Activated CD4-positive, alpha-beta T cell treated with anti-CD3 and anti-CD28 coated beads, Interleukin-2, amount 10 ng/mL, durations not matched to agents 24 days and 14 days (primary cell): ENCODE measurements around the gene C10orf71. TPM values are rescaled to one million over a fixed set of nuclear protein-coding genes. Genes with fewer than 3 reads are reported as not detected.
A peak's percentile ranks its signal among the peaks of the same experiment; 100 is the strongest.

Experiments used
- DNase-seq: peaks from one replicate; pipeline ENCODE4 v3.0.0; 2022
- H3K27ac Mint-ChIP-seq: one replicate; pipeline ENCODE4 v1.8.0; 2022; ENCODE audit warnings: mild to moderate bottlenecking, mixed read lengths
- H3K27me3 Mint-ChIP-seq: one replicate; pipeline ENCODE4 v1.8.0; 2022; ENCODE audit warnings: mixed read lengths
- H3K36me3 Mint-ChIP-seq: one replicate; pipeline ENCODE4 v1.8.0; 2022; ENCODE audit warnings: low read depth, mild to moderate bottlenecking, mixed read lengths
- H3K4me1 Mint-ChIP-seq: one replicate; pipeline ENCODE4 v1.8.0; 2021; ENCODE audit warnings: mixed read lengths
- H3K4me3 Mint-ChIP-seq: one replicate; pipeline ENCODE4 v1.8.0; 2022; ENCODE audit warnings: mild to moderate bottlenecking, moderate library complexity, mixed read lengths
- H3K9me3 Mint-ChIP-seq: one replicate; pipeline ENCODE4 v1.8.0; 2021; ENCODE audit warnings: mixed read lengths
- intact Hi-C: fragments of 100-400 bp; cut with micrococcal nuclease; formaldehyde crosslinking; loops from one replicate; pipeline ENCODE4 v1.15.1; 2023
- total RNA-seq: library from RNA; stranded (reverse); gene quantifications from 2 replicates; pipeline ENCODE4 v1.2.3, GENCODE V29; 2022

Gene C10orf71, protein sequence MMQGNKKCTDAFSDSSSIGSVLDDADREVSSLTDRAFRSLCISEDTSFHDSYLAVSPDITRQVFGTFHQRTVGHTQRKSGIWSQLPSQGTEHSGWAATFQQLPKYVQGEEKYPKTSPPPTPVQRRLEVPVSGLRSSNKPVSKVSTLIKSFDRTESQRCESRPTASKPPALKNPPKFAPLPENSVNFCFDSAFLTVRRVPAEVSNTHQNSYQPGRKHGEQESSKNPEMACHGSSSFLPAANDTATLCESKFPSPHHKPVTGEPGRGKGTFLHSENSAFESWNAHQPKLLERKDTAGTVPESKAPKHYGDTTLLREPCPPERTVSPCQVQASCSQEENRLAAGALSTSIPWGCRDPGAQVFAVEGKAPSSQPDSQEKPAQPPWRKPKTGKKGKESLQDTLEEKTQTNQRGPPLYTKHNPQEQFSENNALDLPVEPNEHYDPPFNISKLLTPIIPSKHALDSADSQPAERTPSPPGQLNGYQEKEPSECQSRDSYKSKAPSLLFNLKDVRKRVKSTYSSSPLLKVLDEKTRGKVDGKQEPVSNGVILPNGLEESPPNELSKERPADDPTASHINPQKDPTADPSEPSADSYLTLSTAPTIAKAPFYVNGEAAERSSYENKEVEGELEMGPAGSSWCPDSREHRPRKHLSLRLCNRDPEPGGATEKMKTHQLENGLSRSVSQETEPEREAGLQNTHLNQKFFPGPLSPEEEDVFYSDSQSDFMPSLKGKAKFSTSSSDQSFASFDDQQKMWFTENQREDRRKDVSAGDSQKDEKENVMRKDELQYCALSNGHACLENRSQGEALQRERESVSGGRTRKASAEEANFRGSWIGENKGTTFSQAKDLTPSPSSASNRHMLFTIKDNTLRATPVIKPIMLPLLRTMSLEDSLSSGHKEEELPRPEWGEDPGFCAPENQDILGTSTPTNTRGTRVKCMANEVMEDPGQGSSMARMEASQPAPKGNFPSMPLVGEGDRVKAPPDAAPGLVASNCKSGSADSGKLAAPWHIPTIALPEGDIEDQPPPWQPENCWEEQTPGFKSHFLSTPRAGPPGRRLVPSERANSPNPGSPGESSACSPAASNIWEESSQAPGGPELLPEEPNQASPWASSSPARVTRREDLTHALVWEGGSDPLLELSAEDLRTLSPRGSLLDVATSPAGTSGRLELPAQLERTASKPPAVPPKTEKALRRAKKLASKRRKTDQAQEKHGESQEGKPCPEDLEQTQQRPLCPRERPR (N-terminal part only)
- not detected in 2 replicates for total RNA-seq

DNA sequence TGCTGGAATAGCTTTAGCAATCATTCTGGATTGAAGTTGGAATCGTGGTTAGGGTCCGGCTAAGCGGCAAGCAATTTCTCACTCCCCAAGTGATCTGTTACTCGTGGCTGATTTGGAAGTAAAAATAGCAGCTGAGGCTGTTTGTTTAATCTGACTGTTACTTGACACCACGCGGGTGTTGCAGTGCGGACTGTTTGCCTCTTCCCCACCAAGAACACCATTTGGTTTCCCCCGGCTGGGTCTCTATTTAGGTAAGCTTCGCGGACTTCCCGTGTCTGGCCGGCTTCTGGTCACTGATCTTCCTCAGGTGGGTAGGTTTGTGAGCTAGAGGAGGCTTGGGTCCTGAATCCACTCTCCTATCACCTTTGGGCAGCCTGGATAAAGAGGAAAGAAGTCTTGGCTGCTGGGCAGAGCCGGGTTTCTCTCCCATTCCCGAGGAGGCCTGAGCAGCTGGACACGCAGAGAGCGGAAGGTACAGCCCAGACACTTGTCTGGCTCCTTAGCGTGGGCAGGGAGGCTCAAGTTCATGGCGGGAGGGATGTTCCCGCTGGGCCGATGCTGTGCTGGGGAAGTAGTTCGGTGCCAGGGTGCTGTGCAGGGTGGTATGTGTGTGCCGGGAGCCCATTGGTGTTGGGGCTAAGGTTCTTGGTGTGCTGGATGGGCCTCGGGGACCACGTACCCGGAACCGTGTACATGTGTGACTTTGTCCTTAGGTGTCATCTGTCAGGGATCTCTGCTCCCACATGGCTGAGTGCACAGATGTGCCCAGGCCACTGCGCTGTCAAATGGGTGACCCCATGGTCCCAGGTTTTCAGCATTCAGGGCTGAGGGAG lies at the start of gene C10orf71:
Gene C10orf71 (plus strand): TSS at position 188 of the 833 bp plus-strand sequence. CDS start 23,376 bp downstream, outside the sequence.
- DNase-seq: no peak

DNA sequence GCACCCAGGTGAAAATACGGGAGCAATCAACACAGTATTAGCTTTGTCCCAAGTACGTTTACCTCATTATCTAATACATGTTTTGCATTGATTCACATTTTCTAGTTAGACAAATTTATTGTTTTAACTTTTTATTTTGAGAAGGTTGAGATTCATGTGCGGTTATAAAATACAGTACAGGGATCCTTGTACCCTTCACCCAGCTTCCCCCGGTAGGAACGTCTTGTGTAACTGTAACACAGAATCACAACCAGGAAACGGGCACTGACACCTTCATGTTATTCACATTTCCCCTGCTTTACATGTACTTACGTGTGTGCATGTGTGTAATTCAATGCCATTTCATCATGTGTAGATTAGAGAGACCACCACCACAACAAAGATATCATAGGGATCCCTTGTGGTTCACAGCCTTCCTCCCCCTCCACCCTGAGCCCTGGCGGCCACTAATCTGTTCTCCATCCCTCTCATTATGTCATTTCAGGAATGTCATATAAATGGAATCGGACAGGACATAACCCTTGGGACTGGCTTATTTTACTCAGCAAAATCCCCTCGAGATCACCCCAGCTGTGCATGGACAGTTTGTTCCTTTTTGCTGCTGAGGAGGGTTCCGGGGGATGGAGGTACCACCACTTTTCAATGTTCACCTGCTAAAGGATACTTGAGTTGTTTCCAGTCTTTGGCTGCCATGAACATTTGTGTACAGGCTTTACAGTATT lies 46.5 kb upstream of the C10orf71 start:
- Mint-ChIP-seq H3K27me3 (peaks cover 9% of the 10 kb centered on the region), H3K36me3 (no peaks in the 10 kb centered on the region), H3K27ac (no peak overlapping the region), H3K9me3 (peaks cover 3% of the 10 kb centered on the region), H3K4me3 (no peak overlapping the region), H3K4me1 (no peaks in the 10 kb centered on the region)
- intact Hi-C loops: no loop called here
- DNase-seq: peak; percentile 48

More for the DNA sequence above, at the start of gene C10orf71:
- Mint-ChIP-seq H3K4me1 (no peaks in the 10 kb centered on the region), H3K4me3 (no peak within 1 kb of the TSS), H3K9me3 (no peaks in the 10 kb centered on the region), H3K27me3 (peaks cover 4% of the 10 kb centered on the region), H3K27ac (no peak within 1 kb of the TSS), H3K36me3 (no peaks in the 10 kb centered on the region)
- intact Hi-C loops: no loop called here

DNA sequence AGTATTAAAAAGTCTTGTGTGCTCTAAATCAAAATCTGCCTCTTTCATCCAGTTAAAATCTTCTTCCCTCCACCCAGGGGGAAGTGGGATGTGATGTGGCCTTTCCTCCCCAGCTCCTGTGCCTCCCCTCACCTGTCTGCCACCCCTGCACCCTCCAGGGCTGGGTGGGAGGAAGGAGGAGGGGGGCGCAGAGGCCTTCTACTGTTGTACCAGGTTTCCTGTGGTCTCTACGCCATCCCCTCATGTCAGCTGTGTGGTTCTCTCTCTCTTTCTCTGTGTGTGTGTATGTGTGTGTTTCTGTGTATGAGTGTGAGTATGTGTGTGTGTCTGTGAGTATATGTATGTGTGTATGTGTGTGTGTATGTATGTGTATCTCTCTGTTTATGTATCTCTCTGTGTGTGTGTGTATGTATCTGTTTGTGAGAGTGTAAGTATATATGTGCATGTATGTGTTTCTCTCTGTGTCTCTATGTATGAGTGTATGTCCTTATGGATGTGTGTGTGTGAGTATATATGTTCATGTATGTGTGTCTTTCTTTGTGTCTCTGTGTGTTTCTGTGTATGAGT lies 45.5 kb upstream of the C10orf71 start:
- Mint-ChIP-seq H3K27me3 (peaks cover 6% of the 10 kb centered on the region), H3K4me3 (no peak overlapping the region), H3K27ac (no peak overlapping the region), H3K4me1 (no peaks in the 10 kb centered on the region), H3K36me3 (no peaks in the 10 kb centered on the region), H3K9me3 (no peaks in the 10 kb centered on the region)
- intact Hi-C loops: no loop called here
- DNase-seq: no peak

DNA sequence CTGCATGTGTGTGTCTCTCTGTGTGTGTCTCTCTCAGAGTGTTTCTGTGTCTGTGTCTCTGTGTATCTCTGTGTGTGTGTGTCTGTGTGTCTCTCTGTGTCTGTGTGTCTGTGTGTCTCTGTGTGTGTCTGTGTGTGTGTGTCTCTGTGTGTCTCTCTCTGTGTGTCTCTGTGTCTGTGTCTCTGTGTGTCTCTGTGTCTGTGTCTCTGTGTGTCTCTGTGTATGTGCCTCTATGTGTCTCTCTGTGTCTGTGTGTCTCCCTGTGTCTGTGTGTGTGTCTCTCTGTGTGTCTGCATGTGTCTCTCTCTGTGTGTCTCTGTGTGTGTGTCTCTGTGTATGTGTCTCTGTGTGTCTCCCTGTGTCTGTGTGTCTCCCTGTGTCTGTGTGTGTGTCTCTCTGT lies 44.8 kb upstream of the C10orf71 start:
- DNase-seq: no peak
- Mint-ChIP-seq H3K27ac (no peak overlapping the region), H3K4me1 (no peaks in the 10 kb centered on the region), H3K27me3 (peaks cover 6% of the 10 kb centered on the region), H3K36me3 (no peaks in the 10 kb centered on the region), H3K9me3 (no peaks in the 10 kb centered on the region), H3K4me3 (no peak overlapping the region)
- intact Hi-C loops: no loop called here

DNA sequence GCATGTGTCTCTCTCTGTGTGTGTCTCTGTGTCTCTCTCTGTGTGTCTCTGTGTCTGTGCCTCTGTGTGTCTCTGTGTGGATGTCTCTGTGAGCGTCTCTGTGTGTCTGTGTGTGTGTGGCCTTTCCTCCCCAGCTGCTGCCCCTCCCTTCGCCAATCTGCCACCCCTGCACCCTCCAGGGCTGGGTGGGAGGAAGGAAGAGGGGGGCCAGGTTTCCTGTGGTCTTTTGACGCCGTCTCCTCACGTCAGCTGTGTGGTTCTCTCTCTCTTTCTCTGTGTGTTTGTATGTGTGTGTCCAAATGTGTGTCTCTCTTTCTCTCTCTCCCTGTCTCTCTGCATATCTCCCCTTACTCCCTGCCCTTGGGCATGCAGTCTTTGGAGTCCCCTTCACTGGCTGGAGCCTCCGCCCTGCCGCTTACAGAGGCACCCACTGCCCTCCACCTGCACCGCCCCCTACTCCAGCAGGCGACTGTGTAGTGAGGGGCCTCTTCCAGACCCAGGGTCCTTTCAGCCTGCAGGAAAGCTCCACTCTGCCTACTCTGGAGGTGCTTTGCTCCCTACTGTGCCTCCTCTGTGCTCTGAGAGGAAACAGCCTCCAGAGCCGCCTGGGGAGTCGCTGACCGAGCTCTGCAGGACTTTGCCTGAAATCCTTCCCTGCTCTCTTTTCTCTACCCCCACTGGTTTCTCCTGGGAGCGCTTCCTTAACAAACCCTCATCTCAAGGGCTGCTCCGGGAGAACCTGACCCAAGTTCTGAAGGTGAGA lies 44.2 kb upstream of the C10orf71 start:
- H3K4me3 Mint-ChIP-seq: no peak overlapping the region
- no peaks in the 10 kb centered on the region for H3K36me3 Mint-ChIP-seq
- no peak overlapping the region for H3K27ac Mint-ChIP-seq
- peak; percentile 50 for DNase-seq
- H3K27me3 Mint-ChIP-seq: peaks cover 6% of the 10 kb centered on the region
- intact Hi-C loops: no loop called here
- no peaks in the 10 kb centered on the region for H3K4me1 Mint-ChIP-seq
- H3K9me3 Mint-ChIP-seq: no peaks in the 10 kb centered on the region

DNA sequence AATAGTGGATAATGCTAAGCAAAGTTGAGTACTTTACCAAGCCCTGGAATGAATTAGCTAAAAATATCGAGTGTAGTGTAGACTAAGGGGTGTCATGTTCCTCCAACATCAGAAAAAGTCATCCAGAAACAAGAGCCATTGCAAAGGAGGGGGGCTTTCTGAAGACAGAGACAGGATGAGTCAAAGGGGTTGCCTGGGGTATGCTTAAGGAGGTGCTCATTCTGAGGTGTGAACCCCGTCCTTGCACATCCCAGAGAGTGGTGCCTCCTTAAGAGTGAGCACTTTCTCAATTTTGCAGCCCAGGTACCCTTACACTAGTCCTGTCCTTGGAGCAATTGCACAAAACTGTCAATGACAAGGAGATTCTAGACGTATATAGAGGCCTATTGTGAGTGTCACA lies 43.1 kb upstream of the C10orf71 start:
- Mint-ChIP-seq H3K9me3 (no peaks in the 10 kb centered on the region), H3K36me3 (no peaks in the 10 kb centered on the region), H3K4me3 (no peak overlapping the region), H3K4me1 (no peaks in the 10 kb centered on the region), H3K27me3 (peaks cover 6% of the 10 kb centered on the region), H3K27ac (no peak overlapping the region)
- intact Hi-C loops: no loop called here
- DNase-seq: no peak

DNA sequence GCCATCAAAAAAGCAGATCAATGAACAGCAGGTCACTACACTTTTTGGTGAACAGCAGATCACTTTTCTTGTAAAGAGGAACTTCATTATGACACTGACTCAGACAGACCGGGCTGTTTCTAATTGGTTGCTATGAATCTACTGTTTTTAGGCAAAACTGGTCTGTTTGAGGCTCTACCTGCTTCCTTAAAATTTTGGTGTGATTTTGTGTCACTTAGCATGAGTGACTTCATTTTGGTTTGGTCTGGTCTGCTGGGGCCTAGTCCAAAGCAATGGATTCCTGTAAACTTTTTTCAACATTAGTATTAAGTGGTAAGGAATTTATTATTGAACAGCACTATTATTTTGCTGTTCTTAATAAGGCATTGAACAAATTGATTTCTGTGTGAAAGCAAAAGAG lies 41.8 kb upstream of the C10orf71 start:
- intact Hi-C loops: no loop called here
- no peaks in the 10 kb centered on the region for H3K4me1 Mint-ChIP-seq
- DNase-seq: no peak
- no peaks in the 10 kb centered on the region for H3K9me3 Mint-ChIP-seq
- H3K36me3 Mint-ChIP-seq: no peaks in the 10 kb centered on the region
- no peak overlapping the region for H3K27ac Mint-ChIP-seq
- H3K4me3 Mint-ChIP-seq: no peak overlapping the region
- peaks cover 6% of the 10 kb centered on the region for H3K27me3 Mint-ChIP-seq

DNA sequence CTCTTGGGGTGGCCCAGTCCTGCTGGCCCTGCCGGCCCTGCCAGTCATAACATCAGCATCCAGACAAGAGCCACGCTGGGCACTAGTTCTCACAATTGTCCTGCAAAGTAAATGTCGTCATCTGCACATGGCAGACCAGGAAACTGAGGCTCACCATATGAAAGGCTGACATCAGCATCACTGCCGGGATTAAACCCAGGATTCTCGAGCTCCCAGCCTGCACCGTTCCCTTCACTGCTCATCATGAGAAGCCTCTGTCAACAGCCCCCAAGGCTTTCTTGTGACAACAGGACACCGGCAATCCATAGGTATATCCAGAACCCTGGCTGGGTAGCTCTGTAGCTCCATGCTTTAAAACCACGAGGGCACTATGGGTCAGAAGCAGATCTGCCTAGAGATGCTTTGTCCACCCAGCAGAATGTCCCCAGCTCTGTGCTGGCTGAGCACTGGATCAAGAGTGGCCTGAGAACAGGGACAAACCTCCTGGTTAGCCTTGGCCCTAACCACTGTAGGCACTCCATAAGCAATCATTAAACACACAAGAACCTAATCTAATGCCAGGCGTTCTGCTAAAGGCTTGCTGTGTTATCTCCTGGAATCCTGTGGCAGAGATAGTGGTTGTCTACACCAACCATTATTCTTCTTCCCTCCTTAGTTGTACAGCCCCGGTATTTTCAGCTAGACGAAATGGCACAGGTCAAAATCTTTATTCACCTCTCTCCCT lies 41.2 kb upstream of the C10orf71 start:
- Mint-ChIP-seq H3K27me3 (peaks cover 6% of the 10 kb centered on the region), H3K36me3 (no peaks in the 10 kb centered on the region), H3K27ac (no peak overlapping the region), H3K9me3 (no peaks in the 10 kb centered on the region), H3K4me3 (no peak overlapping the region), H3K4me1 (no peaks in the 10 kb centered on the region)
- intact Hi-C loops: no loop called here
- DNase-seq: no peak

DNA sequence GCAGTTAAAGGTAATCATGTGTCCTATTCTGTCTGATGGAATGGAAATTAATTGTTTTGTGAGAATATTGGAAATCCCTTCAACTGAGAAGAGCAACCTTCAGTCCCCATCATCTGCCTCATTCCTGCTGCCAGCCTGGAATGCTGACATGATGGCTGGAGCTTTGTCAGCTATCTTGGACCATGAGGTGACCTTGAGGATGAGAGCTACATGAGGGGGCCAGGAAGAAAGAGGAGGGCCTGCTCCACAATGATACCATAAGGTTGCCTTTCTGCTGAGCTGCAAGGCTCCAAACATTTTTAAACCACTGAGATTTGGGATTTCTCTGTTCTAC lies 40.7 kb upstream of the C10orf71 start:
- Mint-ChIP-seq H3K4me1 (no peaks in the 10 kb centered on the region), H3K27me3 (peaks cover 6% of the 10 kb centered on the region), H3K27ac (no peak overlapping the region), H3K4me3 (no peak overlapping the region), H3K36me3 (no peaks in the 10 kb centered on the region), H3K9me3 (no peaks in the 10 kb centered on the region)
- intact Hi-C loops: no loop called here
- no peak for DNase-seq

DNA sequence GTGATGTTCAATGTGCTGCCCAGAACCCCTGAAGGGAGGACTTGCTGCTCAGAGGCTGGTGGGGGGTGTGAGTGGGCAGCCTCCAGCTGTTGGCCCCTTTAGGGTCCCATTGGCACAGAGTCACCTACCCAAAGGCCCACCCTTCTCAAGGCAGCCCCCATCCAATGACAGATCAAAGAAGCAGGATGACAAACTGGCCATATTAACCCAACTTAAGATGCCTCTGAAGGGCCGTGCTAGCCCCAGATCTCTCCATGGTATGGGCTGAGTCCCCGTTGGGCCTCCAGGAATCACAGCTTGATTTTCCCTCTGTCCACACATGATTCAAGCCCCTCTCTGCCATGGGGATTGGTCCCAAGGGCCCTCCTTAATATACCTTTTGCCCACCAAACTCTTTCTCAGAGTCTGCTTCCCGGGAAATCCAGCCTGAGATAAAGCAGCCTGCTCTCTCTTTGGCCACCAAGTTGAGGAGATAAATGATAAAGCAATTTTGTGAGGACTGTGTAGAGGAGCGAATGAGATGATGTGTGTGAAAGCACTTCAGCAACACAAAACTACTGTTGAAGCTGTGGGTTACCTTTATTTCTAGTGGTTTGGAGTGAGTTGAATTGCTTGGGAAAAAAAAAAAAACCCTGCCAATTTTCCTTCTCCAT lies 38.2 kb upstream of the C10orf71 start:
- peaks cover 9% of the 10 kb centered on the region for H3K27me3 Mint-ChIP-seq
- H3K9me3 Mint-ChIP-seq: peaks cover 4% of the 10 kb centered on the region
- no peak overlapping the region for H3K4me3 Mint-ChIP-seq
- no peak overlapping the region for H3K27ac Mint-ChIP-seq
- intact Hi-C loops: no loop called here
- H3K4me1 Mint-ChIP-seq: no peaks in the 10 kb centered on the region
- no peak for DNase-seq
- H3K36me3 Mint-ChIP-seq: no peaks in the 10 kb centered on the region

DNA sequence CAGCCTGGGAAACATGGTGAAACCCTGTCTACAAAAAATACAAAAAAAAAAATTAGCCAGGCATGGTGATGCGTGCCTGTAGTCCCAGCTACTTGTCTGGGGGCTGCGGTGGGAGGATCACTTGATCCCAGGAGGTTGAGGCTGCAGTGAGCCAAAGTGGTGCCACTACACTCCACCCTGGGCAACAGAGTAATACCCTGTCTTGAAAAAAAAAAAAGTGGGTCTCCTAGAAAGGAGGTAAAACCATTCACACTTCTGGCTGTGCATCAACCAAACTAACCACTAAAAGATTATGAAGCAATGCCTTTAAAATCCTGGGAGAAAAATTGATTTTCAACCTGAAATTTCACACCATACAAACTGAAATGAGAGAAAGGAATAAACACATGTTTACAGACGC lies 35.4 kb upstream of the C10orf71 start:
- H3K4me3 Mint-ChIP-seq: no peak overlapping the region
- intact Hi-C loops: no loop called here
- H3K4me1 Mint-ChIP-seq: no peaks in the 10 kb centered on the region
- DNase-seq: no peak
- no peaks in the 10 kb centered on the region for H3K36me3 Mint-ChIP-seq
- no peak overlapping the region for H3K27ac Mint-ChIP-seq
- H3K9me3 Mint-ChIP-seq: peaks cover 7% of the 10 kb centered on the region
- peaks cover 9% of the 10 kb centered on the region for H3K27me3 Mint-ChIP-seq
